ENCODE measurements around the gene ERC1. TPM values are rescaled to one million over a fixed set of nuclear protein-coding genes. Genes with fewer than 3 reads are reported as not detected.

ERC1 gene
- total and polyA plus RNA-seq, 2 of the 4 experiments (the other 2 are of a cell fraction), result 11.6 to 25.6 TPM

DNA sequence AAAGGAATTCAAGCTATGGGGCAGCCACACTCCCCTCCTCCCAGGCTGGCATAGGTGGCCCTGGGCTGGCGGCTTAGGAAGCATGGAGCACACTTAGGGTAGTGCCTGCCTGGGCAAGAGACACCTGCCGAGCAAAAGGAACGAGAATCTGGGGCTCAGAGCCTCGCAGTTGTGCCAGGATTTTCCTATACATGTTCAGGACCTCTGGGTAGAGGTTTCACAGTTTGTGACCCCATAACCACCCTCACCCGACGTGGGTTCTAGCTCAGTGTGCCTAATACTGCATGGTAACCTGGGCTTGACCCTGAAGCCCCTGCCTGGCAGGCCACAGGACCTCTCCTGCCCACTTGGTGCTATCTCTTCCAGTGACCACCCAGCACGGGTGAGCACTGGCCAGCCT is 503.8 kb downstream of the ERC1 start:
- no peak overlapping the region for H4K91ac ChIP-seq (ENCODE audit: insufficient read depth, low read depth, low read length)
- ChIA-PET CTCF (interaction anchor here (0.6 kb wide), 1 partner anchor 13 kb away, joined by 3 read pairs; no protein-coding TSS in a partner anchor), POLR2A (ENCODE audit: unreplicated experiment) (no interaction called here)
- peaks cover 7% of the 10 kb centered on the region for H3K4me1 ChIP-seq (ENCODE audit: control insufficient read depth, insufficient read depth, low read length)
- H2AK5ac ChIP-seq (ENCODE audit: low read depth, low read length), result no peak overlapping the region
- no peak for ATAC-seq (ENCODE audit: low read depth)
- dilution Hi-C loops (cut with HindIII; ENCODE audit: low sequenced_read_pairs, unreplicated experiment), result no loop called here
- H3K18ac ChIP-seq (ENCODE audit: low read depth, low read length), result no peak overlapping the region
- no peak overlapping the region for H2AFZ ChIP-seq (replicated peaks; ENCODE audit: low read length, poor library complexity)
- no peak overlapping the region for H3K14ac ChIP-seq (replicated peaks; ENCODE audit: low read depth, low read length)
- no peak overlapping the region for H2BK20ac ChIP-seq (ENCODE audit: low read depth, low read length)
- no peak overlapping the region; the same call in 1 of the 2 replicates for H3K4ac ChIP-seq (ENCODE audit: low read depth, low read length)
- TF ChIP-seq MXI1 (IDR thresholded peaks at IDR 0.05; ENCODE audit: borderline replicate concordance, low read depth, low read length) (no peak), MAZ (IDR thresholded peaks at IDR 0.05; ENCODE audit: borderline replicate concordance, low read depth, low read length) (no peak)
- TF ChIP-seq, protein P1, sequence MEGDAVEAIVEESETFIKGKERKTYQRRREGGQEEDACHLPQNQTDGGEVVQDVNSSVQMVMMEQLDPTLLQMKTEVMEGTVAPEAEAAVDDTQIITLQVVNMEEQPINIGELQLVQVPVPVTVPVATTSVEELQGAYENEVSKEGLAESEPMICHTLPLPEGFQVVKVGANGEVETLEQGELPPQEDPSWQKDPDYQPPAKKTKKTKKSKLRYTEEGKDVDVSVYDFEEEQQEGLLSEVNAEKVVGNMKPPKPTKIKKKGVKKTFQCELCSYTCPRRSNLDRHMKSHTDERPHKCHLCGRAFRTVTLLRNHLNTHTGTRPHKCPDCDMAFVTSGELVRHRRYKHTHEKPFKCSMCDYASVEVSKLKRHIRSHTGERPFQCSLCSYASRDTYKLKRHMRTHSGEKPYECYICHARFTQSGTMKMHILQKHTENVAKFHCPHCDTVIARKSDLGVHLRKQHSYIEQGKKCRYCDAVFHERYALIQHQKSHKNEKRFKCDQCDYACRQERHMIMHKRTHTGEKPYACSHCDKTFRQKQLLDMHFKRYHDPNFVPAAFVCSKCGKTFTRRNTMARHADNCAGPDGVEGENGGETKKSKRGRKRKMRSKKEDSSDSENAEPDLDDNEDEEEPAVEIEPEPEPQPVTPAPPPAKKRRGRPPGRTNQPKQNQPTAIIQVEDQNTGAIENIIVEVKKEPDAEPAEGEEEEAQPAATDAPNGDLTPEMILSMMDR (conservative IDR thresholded peaks at IDR 0.05; ENCODE audit: low read depth, low read length), result no peak
- H2AK9ac ChIP-seq (replicated peaks; ENCODE audit: low read depth, low read length, poor library complexity), result no peak overlapping the region
- H3K9me3 ChIP-seq (ENCODE audit: control insufficient read depth, insufficient read depth, low read length), result no peaks in the 10 kb centered on the region
- intact Hi-C loops (cut with micrococcal nuclease), result no loop called here
- no peak overlapping the region for H4K8ac ChIP-seq (ENCODE audit: low read depth in 2 of 2, low read length in 2 of 2)
- no peak overlapping the region for H3K27ac ChIP-seq (ENCODE audit: insufficient read depth, low read length)
- no peak overlapping the region for H3K56ac ChIP-seq (ENCODE audit: extremely low read depth, insufficient read depth, low read length)
- H3K79me1 ChIP-seq (ENCODE audit: low read depth in 1 of 2, low read length in 2 of 2), result no peaks in the 10 kb centered on the region
- no peak overlapping the region for H2BK120ac ChIP-seq (ENCODE audit: low read depth, low read length)
- H4K5ac ChIP-seq (ENCODE audit: low read depth, low read length), result no peak overlapping the region
- peaks cover 6% of the 10 kb centered on the region; the same call in 1 of the 2 replicates for H3K9me1 ChIP-seq (ENCODE audit: insufficient read depth, low read length)
- no TSS peak for BruUV-seq (replicated peaks)
- H4K20me1 ChIP-seq (ENCODE audit: insufficient read depth, low read length), result no peaks in the 10 kb centered on the region
- WGBS, 2 experiments (ENCODE audit: extremely low coverage in 2 of 2, insufficient read length in 1 of 2), result 93% methylated on average over 3 of the region's 7 CpGs; no CpG with 5 or more reads in 1 of the 2 experiments
- peaks cover 20% of the 10 kb centered on the region for H3K36me3 ChIP-seq (ENCODE audit: control insufficient read depth, insufficient read depth, low read length)
- H2BK15ac ChIP-seq (ENCODE audit: low read depth, low read length), result no peak overlapping the region
- H3K4me3 ChIP-seq (ENCODE audit: insufficient read depth, low read depth, low read length), result no peak overlapping the region
- no peak overlapping the region for H3K23ac ChIP-seq (ENCODE audit: low read depth, low read length)
- H3K4me2 ChIP-seq (ENCODE audit: low read depth, low read length), result no peak overlapping the region
- in situ Hi-C loops (cut with MboI; ENCODE audit: low sequenced_read_pairs), result no loop called here
- DNase-seq, result no peak
- H2BK5ac ChIP-seq (ENCODE audit: low read depth, low read length, poor library complexity, severe bottlenecking), result no peak overlapping the region
- H3K9ac ChIP-seq (ENCODE audit: low read depth, low read length), result no peak overlapping the region
- no peaks in the 10 kb centered on the region for H3K27me3 ChIP-seq (ENCODE audit: control insufficient read depth, insufficient read depth, low read length)
